ENCODE measurements around the gene ISOC1. TPM values are rescaled to one million over a fixed set of nuclear protein-coding genes. Genes with fewer than 3 reads are reported as not detected.

The ISOC1 gene
- total RNA-seq, 2 donors from 2014 or later = 23.4 to 25.9 TPM

GRCh38 chr5:129082225-129083136 lies 12.1 kb upstream of the ISOC1 start:
- Histone ChIP-seq H3K36me3 (replicated peaks in 1 of 2; ENCODE audit: insufficient read depth in 1 of 2, low read depth in 2 of 2) (no peaks in the 10 kb centered on the region), H3K27me3 (no peaks in the 10 kb centered on the region), H3K27ac (no peak overlapping the region), H3K4me3 (no peak overlapping the region), H3K9me3 (no peaks in the 10 kb centered on the region), H3K4me1 (no peaks in the 10 kb centered on the region)
- no peak for ATAC-seq
- no peak for DNase-seq
- intact Hi-C loops (cut with DNase I) = no loop called here
- no peak for TF ChIP-seq CTCF (IDR thresholded peaks at IDR 0.05)
- no peak for TF ChIP-seq POLR2A (IDR thresholded peaks at IDR 0.05)
- WGBS, 2 donors = 78 to 80% methylated on average over 6 of the region's 6 CpGs

GRCh38 chr5:129094924-129095899 lies 663 bp downstream of the ISOC1 start:
- H3K27ac ChIP-seq = peak overlapping the region; percentile 71 to 91 (median 81)
- H3K27me3 ChIP-seq = no peaks in the 10 kb centered on the region
- ATAC-seq = peak; percentile 58
- peaks cover 30% of the 10 kb centered on the region for H3K4me1 ChIP-seq
- TF ChIP-seq POLR2A (IDR thresholded peaks at IDR 0.05) (peak; percentile 37 to 63 (median 52)), CTCF (IDR thresholded peaks at IDR 0.05) (peak in 1 of 7 experiments; percentile 24)
- no peaks in the 10 kb centered on the region for H3K36me3 ChIP-seq (replicated peaks in 1 of 2; ENCODE audit: insufficient read depth in 1 of 2, low read depth in 2 of 2)
- DNase-seq = peak; percentile 64 to 75 (median 70)
- H3K4me3 ChIP-seq = peak overlapping the region; percentile 41 to 66
- H3K9me3 ChIP-seq = no peaks in the 10 kb centered on the region
- intact Hi-C loops (cut with DNase I) = no loop called here
- 1 to 3% methylated on average over 22 to 59 of the region's 61 CpGs for WGBS, 2 donors

- no peaks in the 10 kb centered on the region for H3K27me3 ChIP-seq
- intact Hi-C loops (cut with DNase I) = no loop called here
- no peak for ATAC-seq
- H3K4me3 ChIP-seq = no peak overlapping the region
- H3K9me3 ChIP-seq = no peaks in the 10 kb centered on the region
- H3K4me1 ChIP-seq = peaks cover 30% of the 10 kb centered on the region
- H3K27ac ChIP-seq = no peak overlapping the region
- TF ChIP-seq POLR2A (IDR thresholded peaks at IDR 0.05) = no peak
- no peak for TF ChIP-seq CTCF (IDR thresholded peaks at IDR 0.05)
- H3K36me3 ChIP-seq (replicated peaks in 1 of 2; ENCODE audit: insufficient read depth in 1 of 2, low read depth in 2 of 2) = no peaks in the 10 kb centered on the region
- WGBS, 2 donors = 66 to 70% methylated on average over 8 of the region's 8 CpGs
- no peak for DNase-seq
Observed at GRCh38 chr5:129096382-129096991, 1.9 kb downstream of the ISOC1 start.

- intact Hi-C loops (cut with DNase I) = no loop called here
- H3K27me3 ChIP-seq = no peaks in the 10 kb centered on the region
- 74 to 76% methylated on average over 10 to 11 of the region's 11 CpGs for WGBS, 2 donors
- no peak overlapping the region for H3K27ac ChIP-seq
- no peaks in the 10 kb centered on the region for H3K9me3 ChIP-seq
- TF ChIP-seq POLR2A (IDR thresholded peaks at IDR 0.05) (no peak), CTCF (IDR thresholded peaks at IDR 0.05) (no peak)
- peaks cover 30% of the 10 kb centered on the region for H3K4me1 ChIP-seq
- peak in 1 of 4 donors; percentile 24 for DNase-seq
- no peaks in the 10 kb centered on the region for H3K36me3 ChIP-seq (replicated peaks in 1 of 2; ENCODE audit: insufficient read depth in 1 of 2, low read depth in 2 of 2)
- H3K4me3 ChIP-seq = no peak overlapping the region
- no peak for ATAC-seq
Observed at GRCh38 chr5:129097498-129098296, 3.1 kb downstream of the ISOC1 start.
